ENCODE data around the gene FREM2.

DNA sequence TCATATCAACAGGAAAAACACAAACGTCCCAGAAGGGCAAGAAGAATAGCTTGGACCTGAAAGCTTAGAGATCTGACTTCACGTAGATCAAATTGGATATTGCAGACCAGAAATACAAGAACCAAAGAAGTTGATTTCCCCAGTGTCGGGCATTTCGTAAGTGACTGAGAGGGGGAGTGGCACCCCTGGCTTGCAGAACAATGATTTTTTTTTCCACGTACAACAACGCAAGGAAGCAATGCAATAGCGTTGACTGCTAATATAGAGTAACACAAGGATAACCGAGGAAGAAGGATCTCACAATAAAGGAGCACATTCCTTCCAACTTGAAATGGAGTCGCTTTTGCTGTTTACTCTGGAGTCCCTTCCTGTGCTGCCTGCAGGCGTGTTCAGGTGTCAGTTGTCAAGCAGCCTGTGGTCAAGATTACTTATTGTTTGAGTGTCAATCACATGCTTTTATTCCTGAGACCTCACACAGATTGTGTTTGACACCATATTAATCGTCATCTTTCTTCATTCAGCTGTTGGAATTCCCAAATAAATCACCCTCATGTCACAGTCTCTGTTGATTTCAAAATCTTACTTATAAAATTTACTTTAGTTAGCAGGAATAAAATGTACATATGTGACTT is 139.4 kb downstream of the FREM2 start:
- no peak for TF ChIP-seq EGR1 (IDR thresholded peaks at IDR 0.05; ENCODE audit: low read depth)
- TF ChIP-seq, protein P1, sequence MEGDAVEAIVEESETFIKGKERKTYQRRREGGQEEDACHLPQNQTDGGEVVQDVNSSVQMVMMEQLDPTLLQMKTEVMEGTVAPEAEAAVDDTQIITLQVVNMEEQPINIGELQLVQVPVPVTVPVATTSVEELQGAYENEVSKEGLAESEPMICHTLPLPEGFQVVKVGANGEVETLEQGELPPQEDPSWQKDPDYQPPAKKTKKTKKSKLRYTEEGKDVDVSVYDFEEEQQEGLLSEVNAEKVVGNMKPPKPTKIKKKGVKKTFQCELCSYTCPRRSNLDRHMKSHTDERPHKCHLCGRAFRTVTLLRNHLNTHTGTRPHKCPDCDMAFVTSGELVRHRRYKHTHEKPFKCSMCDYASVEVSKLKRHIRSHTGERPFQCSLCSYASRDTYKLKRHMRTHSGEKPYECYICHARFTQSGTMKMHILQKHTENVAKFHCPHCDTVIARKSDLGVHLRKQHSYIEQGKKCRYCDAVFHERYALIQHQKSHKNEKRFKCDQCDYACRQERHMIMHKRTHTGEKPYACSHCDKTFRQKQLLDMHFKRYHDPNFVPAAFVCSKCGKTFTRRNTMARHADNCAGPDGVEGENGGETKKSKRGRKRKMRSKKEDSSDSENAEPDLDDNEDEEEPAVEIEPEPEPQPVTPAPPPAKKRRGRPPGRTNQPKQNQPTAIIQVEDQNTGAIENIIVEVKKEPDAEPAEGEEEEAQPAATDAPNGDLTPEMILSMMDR (IDR thresholded peaks at IDR 0.05 in 2 of 3, conservative IDR thresholded peaks at IDR 0.05 in 1 of 3; ENCODE audit: borderline replicate concordance in 1 of 3, insufficient read depth in 1 of 3, low read depth in 2 of 3, low read length in 2 of 3), result no peak

Data from HCT116 (cell line).